Myocyte (in vitro differentiated cells): Measurements from ENCODE around the gene MC4R. TPM values are rescaled to one million over a fixed set of nuclear protein-coding genes. Genes with fewer than 3 reads are reported as not detected.
"Not testable (repeated sequence)": the region's sequence is repeated elsewhere in the genome, so short reads cannot be mapped to it uniquely, and the experiment has no call there.

Source experiments
- DNase-seq: peaks from one replicate; pipeline ENCODE4 v3.0.0-alpha.2; 2012; ENCODE audit warnings: low read depth
- polyA plus RNA-seq: library from polyadenylated mRNA; unstranded; fragments of >200 nt; gene quantifications from one replicate; pipeline ENCODE4 v1.2.1, GENCODE V29; 2012; ENCODE audit warnings: missing spikeins
- total RNA-seq: library from RNA; depleted of rRNA; stranded (reverse); fragments of >200 nt; gene quantifications from 2 replicates; pipeline ENCODE4 v1.2.3, GENCODE V29; 2014

The MC4R gene
- not detected in 2 replicates for total RNA-seq
- polyA plus RNA-seq: not detected

- DNase-seq: peak; percentile 81
Observed at GRCh38 chr18:60372596-60372995, at the start of gene MC4R. MC4R (minus strand) TSS chr18:60372775; CDS start chr18:60372349, 426 bp downstream.

- DNase-seq: not testable (repeated sequence)
Observed at GRCh38 chr18:60422306-60422705, 49.7 kb upstream of the MC4R start.

DNA sequence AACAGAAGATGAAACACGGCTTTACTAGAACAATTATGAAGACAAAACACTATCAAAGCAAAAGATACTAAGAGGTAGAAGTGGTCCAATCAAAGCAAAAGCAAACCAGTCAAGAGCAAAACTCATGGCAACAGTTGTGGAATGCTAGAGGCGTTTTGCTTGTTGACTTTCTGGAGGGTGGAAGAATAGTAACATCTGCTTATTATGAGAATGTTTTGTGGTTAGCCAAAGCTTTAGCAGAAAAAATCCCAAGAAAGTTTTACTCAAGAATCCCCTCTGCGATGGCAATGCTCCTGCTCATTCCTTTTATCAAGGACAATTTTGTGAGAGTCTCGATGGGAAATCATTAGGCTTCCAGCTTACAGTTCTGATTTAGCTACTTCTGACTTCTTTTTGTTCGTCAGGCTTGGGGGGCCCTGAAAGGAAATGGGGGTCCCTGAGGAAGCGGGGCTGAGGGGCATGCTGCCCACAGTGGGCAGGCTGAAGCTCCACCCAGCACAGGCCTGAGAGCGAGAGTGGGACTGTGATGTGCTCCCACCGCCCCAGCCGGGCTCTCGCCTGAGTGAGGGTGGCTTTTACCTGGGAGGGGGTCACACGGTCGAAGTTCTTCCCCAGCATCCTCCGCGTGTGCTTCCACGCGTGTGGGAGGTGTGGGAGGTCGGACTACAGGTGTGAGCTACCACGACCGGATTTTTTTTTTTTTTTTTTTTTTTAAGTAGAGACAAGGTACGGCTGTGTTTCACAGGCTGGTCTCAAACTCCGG lies 49.0 kb upstream of the MC4R start:
- DNase-seq: peak; percentile 10

DNA sequence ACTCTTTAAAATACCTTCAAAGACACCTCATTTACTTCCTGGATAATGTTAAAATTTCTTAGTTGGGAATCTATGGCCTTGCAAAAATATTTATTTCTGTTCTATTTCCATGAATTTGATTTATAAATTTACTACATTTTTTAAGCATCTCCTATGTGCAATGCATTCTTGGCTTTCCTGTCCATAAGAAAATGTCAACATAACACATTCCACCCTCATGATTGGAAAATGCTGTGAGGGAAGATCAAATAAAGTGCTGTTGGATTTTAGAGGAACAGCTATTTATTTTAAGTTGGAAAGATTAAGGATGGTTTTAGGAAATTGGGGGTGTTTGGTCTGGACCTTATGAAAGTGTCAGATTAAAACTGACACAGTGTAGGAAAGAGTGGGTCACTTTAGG lies 45.4 kb upstream of the MC4R start:
- DNase-seq: no peak

GRCh38 chr18:60413944-60414547 lies 41.5 kb upstream of the MC4R start:
- peak; percentile 7 for DNase-seq

DNA sequence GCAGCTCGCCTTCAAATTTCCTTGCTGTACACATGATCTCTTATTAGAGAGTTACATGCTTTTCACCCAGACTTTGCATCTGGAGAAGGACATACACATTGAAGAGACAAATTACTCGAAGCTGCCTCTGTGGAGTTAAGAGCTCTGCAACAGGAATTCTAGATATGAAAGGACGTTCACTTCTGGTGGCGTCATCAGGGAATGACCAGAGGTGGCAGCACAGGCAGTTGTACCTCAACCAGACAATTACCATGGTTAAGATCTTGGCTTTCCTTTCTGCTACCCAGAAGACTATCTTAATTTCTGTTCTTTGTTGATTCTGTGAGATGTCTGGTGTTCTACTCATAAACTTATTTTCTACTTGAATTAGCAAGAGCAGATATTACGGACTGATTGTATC lies 39.1 kb upstream of the MC4R start:
- peak; percentile 6 for DNase-seq

- DNase-seq: no peak
Observed at GRCh38 chr18:60406721-60407120, 34.1 kb upstream of the MC4R start.

- peak; percentile 3 for DNase-seq
Observed at GRCh38 chr18:60404486-60405085, 32.0 kb upstream of the MC4R start.

GRCh38 chr18:60401346-60401745 lies 28.8 kb upstream of the MC4R start:
- no peak for DNase-seq

GRCh38 chr18:60391571-60392226 lies 19.1 kb upstream of the MC4R start:
- DNase-seq: no peak

GRCh38 chr18:60389314-60389713 lies 16.7 kb upstream of the MC4R start:
- no peak for DNase-seq

- DNase-seq: no peak
Observed at GRCh38 chr18:60385693-60386092, 13.1 kb upstream of the MC4R start.

- no peak for DNase-seq
Observed at GRCh38 chr18:60383893-60384292, 11.3 kb upstream of the MC4R start.

DNA sequence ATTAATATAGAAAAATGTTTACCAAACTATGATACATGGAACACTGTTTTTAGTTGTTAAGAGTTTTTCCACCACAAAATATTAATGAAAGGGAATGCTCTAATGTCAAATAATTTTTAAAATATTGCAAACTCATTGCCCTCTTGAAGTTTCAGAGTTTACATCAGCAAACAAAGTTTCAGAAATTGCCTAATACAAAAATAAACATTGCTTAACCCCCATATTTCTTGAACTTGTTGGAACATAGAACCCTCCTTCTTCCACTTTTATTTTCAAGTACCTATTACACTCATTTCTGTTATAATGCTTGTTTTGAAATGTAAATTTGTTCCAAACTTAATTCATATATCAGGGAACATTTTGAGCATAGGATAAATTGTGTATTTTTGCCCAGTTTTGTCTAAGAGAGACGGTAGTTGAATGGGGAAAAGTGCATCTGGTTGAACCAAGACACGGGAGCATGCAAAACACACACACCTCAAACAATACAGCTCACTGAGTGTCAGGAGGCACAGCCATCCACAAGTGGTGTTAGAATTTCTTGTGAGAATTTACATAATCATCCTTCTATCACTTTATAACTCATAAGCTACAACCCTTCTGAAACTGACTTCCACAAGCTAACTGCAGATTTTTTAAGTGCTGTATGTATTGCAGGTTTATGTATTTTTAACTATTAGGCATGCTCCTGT lies 5.3 kb upstream of the MC4R start:
- DNase-seq: no peak

- no peak for DNase-seq
Observed at GRCh38 chr18:60372132-60372531, 443 bp downstream of the MC4R start.

DNA sequence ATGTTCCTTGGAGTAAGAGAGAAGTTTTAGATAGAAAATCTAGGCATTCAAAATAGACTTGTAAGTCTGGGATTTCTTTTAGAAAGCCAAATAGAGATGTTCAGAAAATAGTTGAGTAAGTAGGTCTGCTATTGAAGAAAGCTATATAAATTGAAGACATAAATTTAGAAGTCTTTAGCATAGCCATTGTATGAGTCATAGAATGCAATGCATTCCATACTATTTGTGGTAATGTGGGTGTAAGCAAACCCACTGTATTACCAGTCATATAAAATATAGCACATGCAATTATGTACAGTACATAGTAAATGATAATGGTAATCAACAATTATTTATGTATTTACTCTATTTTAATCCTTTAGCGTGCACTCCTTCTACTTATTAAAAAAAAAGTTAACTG lies 14.1 kb downstream of the MC4R start:
- no peak for DNase-seq

- no peak for DNase-seq
Observed at GRCh38 chr18:60350941-60351340, 21.6 kb downstream of the MC4R start.

DNA sequence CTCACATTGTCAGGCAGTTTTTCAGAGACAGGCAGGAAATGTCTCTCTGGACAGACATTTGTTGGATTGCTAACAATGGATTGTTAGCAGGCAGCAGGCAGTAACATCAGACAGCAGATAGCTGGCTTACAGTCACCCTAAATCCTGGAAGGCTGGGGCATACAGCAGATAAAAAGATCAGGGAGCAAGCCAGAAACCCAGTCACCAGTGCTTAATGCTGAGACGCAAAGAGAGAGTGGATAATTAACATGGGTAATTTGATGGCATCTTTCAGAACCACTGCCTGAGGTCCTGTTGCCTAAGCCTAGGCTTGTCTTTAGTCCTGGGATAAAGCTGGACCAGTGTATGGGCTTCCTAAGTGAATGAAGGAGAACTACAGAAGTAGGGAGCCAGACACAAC lies 22.4 kb downstream of the MC4R start:
- no peak for DNase-seq

DNA sequence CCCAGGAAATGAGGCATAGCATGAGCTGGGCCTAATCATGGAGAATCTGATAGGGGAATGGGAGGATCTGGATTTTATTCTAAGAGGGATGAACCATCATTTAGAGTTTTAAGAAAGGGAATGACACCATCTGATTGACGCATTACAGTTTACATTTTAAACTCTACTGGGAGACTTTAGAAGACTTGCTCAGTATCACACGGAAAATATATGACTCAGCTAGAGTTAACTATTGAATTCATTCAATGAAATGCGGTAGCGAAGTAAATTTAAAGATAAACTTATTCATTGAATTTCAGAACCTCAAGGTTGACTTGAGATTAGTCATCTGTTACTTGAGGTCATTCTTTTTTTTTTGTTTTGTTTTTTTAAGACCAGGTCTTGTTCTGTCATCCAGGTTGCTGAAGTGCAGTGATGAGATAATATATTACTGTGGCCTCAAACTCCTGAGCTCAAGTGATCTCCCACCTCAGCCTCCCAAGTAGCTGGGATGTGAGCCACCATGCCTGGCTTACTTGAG lies 25.0 kb downstream of the MC4R start:
- no peak for DNase-seq

GRCh38 chr18:60339018-60339417 lies 33.6 kb downstream of the MC4R start:
- DNase-seq: no peak

- no peak for DNase-seq
Observed at GRCh38 chr18:60331890-60332289, 40.7 kb downstream of the MC4R start.
